Activated CD4-positive, CD25-positive, alpha-beta regulatory T cell treated with anti-CD3 and anti-CD28 coated beads, Interleukin-2, amount 50 U/mL, for 72 hours (primary cell): ENCODE data around the gene XIST.
"Not testable (repeated sequence)": the region's sequence is repeated elsewhere in the genome, so short reads cannot be mapped to it uniquely, and the experiment has no call there.

ENCODE experiments used
- DNase-seq: peaks from one replicate; pipeline ENCODE4 v3.0.0; 2021

XIST gene

DNA sequence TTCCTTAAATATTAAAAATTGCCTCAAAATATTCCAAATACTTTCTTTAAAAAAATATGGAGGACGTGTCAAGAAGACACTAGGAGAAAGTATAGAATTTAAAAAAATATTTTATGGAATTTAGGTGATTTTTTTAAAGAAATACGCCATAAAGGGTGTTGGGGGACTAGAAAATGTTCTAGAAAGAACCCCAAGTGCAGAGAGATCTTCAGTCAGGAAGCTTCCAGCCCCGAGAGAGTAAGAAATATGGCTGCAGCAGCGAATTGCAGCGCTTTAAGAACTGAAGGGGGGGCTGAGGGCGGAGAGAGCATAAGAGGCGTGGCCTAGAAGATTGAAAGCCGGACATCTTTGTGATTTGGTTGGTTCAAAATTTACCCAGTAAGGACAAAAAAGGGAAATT lies at the start of gene XIST:
Gene XIST, minus strand, starts transcription at position 248 of the 400 bp plus-strand sequence.
- peak; percentile 68 for DNase-seq

DNA sequence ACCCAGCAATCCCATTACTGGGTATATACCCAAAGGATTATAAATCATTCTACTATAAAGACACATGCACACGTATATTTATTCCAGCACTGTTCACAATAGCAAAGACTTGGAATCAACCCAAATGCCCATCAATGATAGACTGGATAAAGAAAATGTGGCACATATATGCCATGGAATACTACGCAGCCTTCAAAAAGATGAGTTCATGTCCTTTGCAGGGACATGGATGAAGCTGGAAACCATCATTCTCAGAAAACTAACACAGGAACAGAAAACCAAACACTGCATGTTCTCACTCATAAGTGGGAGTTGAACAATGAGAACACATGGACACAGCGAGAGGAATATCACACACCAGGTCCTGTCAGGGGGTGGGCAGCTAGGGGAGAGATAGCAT lies 45.8 kb upstream of the XIST start:
- DNase-seq = not testable (repeated sequence)

DNA sequence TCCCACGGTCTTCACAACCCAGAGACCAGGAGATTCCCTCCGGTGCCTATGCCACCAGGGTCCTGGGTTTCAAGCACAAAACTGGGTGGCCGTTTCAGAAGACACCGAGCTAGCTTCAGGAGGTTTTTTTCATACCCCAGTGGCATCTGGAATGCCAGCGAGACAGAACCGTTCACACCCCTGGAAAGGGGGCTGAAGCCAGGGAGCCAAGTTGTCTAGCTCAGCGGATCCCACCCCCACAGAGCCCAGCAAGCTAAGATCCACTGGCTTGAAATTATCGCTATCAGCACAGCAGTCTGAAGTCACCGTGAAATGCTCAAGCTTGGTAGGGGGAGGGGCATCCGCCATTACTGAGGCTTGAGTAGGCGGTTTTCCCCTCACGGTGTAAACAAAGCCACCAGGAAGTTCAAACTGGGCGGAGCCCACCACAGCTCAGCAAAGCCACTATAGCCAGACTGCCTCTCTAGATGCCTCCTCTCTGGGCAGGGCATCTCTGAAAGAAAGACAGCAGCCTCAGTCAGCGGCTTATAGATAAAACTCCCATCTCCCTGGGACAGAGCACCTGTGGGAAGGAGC lies 40.1 kb upstream of the XIST start:
- not testable (repeated sequence) for DNase-seq

DNA sequence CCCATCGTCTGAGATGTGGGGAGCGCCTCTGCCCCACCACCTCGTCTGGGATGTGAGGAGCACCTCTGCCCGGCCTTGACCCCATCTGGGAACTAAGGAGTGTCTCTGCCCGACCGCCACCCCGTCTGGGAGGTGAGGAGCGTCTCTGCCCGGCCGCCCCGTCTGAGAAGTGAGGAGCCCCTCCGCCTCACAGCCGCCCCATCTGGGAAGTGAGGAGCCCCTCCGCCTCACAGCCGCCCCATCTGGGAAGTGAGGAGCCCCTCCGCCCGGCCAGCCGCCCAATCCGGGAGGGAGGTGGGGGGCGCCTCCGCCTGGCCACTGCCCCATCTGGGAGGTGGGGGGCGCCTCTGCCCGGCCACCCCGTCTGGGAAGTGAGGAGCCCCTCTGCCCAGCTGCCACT lies 29.7 kb upstream of the XIST start:
- not testable (repeated sequence) for DNase-seq

DNA sequence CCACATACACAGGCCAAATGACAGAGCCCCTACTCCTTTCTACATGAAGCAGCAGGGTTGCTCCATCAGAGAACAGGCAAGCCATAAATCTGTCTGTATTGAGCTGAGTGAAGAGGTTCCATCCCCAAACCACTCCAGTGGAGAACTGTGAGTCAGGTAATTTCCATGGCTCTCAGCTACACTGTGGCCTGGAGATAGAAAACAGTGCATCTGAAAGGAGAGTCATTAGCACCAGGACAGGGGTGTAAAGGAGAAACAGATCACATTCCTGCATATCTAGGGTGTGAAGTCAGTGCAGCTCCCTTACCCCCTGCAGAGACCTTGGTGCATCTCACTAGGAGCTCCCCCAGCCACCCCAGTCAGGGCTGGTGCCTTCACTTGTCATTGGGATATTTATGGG lies 25.2 kb upstream of the XIST start:
- DNase-seq = no peak

DNA sequence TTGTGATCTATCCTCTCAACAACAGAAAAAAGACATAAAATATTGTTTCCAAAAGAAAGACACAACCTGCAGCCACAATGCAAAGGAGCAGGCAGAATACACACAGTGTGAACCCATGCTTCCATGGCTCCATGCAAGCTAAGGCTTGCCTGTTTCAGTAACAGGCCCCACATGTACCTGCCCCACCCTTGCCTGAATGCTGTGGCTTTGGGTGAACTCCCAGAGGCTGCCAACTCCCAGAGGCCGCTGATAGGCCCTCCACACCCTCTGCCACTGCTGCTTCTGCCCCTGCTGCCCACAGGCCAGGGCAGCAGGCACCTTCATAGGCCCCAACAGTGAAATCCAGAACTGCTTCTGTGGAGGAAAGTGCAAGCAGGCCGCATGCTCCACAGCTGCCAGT lies 24.4 kb upstream of the XIST start:
- DNase-seq = no peak

DNA sequence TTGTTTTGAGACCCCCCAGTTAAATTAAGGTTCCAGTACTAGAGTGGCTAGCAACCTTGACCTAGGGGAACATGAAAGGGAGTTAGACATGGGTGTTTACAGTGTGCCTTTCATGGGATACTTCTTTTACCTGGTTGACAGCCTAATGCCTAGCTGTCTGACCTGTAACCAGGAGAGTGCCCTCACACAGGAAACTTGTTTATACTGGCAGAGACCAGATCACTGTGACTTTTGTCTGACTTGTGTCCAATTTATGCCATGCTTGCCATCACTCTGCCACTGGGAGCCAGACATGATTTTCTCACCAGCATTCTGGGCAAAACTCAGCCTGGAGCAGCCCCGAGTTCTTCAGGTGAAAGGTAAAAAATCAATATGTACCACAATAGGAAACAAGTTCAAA lies 16.4 kb upstream of the XIST start:
- no peak for DNase-seq

DNA sequence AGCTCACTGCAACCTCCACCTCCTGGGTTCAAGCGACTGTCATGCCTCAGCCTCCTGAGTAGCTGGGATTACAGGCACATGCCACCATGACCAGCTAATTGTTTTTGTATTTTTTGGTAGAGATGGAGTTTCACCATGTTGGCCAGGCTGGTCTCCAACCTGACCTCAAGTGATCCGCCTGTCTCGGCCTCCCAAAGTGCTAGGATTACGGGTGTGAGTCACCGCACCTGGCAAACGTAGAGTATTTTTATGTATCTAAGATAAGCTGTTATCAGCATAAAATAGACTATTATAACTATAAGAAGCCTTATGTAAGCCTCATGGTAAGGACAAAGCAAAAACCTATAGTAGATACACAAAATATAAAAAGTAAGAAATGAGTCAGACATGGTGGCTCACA lies 14.6 kb upstream of the XIST start:
- no peak for DNase-seq

DNA sequence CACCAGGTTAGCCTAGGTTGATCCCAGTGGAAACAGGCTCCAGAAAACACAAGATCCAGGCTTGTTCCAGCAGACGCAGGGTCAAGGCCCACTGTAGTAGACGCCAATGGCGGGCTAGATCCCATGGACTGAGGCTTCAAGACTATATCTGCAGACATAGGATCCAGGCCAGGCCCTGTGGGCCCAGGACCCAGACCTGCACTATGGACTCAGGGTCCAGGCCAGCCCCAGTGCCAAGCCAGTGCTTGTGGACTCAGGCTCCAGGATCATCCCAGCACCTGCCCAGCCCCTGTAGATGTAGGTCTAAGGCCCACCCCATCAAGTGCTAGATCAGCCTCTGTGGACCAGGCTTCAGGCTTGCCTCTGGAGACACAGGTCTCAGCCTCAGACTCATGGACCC lies 11.3 kb upstream of the XIST start:
- DNase-seq = no peak

DNA sequence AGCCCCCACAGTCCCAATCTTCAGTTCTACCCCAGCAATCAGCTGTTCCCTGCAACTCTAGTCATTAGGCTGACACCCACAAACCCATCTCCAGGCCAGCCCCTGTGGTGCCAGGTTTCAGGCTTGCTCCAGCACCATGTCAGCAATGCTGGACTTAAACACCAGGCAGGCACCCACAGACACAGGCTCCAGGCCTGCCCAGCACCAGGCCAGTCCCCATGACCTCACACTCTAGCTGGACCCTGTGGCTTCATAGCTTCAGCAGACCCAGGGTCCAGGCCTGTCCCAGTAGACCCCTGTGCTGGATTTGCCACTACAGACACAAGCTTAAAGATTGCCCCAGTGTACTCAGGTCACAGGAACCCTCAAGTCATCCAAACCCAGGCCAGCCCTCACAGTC lies 10.8 kb upstream of the XIST start:
- DNase-seq = no peak

DNA sequence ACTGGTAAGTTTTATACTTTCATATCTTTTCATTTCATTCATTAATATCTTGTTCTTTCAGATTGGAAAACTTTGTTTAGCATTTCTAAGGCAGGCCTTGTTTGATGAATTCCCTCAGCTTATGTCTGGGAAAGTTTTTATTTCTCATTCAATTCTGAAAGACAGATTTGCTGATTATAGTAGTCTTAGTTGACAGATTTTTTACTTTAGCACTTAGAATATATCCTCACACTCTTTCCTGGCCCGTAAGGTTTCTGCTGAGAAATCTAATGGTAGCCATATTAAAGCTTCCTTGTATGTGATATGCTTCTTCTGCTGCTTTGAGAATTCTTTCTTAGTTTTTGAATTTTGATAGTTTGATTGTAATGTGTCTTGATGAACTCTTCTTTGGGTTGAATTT lies 7.1 kb upstream of the XIST start:
- no peak for DNase-seq

DNA sequence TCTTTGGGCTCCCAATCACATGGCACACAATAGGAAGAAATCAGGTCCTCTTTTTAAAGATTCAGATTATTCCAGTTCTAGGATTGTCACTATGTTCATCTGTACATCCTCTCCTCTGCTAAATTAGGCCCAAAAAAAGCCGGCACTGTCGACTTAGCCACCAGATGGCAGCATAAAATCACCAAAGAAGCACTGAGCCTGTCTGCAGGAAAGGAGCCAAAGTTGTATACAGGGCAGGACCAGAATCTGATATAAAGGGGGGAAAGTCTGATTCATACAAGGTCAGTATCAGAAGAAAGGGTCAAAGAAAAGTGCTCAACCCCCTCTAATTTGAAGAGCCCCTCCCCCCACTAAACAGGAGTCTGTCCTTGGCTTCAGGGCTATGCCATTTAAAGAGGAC lies 3.0 kb upstream of the XIST start:
- peak; percentile 55 for DNase-seq

DNA sequence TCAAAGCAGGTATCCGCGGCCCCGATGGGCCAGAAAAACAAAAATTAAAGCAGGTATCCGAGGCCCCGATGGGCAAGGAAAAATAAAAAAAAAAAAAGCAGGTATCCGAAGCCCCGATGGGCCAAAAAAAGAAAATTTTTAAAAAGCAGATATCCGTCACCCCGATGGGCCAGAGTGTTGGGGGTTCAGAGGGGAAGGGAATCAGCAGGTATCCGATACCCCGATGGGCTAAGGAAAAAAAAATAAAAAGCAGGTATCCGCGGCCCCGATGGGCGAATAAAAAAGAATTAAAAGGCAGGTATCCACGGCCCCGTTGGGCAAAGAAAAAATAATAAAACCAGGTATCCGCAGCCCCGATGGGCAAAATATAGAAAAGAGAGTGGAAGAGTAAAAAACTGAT lies 492 bp downstream of the XIST start:
- DNase-seq = no peak

DNA sequence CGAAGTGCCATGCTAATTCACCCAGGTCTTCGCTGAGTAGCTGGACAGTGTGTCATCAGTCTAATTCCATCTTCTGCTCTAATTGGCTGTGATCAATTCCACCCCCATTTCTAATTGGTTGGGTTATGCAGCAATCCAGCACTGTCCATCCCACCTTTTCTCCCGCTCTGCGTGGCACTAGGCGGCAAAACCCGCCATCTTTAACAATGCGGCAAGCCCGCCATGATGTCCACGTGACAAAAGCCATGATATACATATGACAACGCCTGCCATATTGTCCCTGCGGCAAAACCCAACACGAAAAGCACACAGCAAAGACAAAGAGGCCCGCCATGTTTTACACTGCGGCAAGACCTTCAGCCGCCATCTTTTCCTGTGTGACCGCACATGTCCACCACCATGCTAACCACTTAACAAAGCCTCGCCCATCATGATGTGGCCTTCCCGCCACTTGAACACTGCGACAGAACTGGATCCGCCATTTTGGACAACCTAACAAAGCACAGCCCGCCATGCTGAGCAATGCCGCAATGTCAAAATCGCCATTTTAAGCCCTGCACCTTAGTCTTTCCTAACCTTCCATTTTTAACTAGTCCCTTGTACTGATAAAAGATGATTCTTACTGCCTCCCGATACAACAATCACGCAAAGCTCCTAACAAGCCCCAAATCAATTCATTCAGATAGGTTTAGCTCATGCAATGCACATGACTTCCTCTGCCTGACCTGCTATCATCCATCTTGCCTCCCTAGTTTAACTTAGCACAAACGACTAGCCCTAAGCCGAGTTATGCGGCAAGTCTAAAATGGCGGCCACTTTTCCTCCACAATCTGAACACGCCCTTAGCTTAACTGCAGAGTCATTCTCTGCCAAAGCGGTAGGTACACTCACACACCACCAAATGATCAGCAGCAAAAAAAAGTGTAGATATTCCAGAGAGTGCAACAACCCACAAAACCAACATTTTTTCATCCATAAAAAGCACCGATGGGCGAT lies 1.2 kb downstream of the XIST start:
- DNase-seq = peak; percentile 67

DNA sequence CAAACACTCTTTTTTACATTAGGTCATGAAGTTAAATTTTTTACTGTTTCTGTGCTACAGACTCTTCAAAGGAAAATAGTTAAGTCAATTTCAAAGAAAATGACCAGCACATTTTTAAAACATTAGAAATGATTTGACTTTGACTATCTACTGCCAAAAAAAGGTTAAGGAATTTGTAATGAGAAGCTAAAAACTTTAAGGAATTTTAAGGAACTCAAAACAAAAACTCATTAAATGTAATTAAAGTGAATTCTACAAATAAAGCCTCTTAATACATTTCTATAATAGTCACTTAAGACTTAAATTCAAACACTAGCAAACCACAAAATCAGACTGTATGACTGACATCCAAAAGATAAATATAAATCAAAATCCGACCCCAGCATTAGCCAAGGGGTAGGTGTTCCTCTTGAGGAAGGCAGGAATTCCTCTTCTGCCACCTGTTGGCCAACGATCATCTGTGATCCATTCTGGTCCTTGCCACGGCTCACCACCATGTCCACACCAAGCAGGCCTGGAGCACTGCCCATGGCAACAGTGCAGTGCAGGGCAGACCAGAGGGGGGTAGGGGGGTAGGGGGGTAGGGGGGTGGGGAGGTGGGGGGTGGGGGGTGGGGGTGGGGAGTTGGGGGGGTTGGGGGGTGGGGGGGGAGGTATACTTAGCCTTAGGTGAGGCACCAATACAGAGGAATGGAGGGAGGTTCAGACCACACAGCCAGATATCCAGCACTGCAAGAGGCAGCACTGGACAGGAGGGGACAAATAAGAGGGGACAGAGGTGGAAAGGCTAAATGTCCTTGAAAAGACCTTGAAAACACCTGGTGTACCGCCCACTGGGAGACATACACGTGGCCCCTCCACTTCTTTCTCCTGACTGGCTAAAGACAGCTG lies 2.1 kb downstream of the XIST start:
- peak; percentile 34 for DNase-seq

DNA sequence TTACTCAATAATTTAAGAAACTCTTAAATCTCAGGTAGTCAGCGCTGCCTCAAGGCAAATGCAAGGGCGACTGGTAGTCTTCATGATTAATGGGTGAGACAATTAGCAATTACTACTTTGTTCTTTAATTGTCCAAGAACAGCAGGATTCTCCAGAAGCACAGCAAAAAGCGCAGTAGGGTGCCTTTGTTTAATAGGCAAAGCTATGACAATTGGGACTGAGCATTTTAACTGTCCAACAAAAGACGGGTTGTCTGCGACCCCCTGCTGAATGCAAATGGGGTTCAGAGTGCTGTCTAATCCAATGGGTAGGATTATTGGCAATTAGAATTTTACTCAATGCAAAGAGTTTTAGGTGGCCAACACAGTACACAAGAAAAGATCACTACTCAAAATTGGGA lies 3.4 kb downstream of the XIST start:
- DNase-seq = no peak

DNA sequence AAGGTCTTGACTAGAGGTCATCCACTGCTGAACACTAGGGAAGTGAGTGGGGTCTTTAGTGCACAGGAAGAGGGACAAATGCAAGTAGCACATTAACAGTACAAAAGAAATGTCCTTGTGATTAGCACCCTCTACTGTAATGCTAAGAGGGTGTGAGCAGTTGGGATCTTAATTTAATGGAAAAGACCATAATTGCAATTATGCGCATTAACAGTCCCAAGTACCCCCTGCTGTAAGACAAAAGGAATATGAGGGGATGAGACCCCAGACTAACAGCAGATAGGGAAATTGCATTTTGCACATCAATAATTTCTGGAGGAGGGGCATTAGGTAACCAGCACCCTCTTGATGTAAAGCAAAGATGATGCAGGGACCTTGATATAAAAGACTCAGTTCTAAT lies 4.5 kb downstream of the XIST start:
- no peak for DNase-seq

DNA sequence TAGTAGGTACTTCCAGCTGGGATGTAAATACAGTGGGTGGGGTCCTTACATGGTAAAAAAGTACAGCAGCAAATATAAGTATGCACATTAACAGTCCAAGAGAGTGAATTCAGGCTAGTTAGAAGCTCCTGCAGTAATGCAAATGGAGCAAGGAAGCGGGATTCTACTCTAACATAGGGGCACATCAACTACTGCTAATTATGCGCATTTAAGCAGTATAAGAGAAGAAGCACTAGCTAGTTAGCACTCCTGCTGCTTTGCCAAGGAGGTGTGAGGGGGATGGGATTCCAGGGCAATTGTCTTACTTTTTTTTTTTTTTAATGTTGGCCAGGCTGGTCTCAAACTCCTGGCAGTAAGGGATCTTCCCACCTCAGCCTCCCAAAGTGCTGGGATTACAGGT lies 5.4 kb downstream of the XIST start:
- DNase-seq = no peak

DNA sequence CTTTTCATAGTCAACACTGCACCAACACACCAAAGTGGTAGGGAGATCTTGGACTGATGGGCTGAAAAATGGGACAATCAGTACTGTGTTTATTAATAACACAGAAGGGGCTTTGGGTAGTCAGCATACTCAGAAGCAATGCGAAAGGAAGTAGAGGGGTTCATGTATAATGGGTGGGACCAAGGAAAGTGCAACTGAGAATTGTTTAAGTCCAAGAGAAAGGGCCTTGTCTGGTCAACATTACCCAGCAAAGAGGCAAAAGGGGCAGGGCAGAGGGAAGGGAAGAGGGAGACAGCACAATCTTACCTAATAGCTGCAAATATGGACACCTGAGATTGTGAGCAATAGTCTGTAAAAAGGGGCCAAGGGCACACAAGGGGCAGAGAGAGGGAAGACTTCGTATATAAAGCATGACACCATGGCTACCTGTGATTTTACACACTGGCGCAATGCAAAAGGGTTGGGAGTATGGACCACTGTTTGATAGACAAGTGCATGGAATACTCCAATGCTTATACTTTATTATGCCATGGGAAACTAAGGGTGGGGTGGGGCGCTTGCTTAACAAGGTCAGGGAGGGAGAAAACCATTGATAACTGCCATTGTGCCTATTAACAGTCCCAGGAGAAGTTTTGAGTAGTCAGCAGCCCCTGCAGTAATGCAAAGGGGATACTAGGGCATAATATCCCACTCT lies 9.8 kb downstream of the XIST start:
- DNase-seq = no peak

DNA sequence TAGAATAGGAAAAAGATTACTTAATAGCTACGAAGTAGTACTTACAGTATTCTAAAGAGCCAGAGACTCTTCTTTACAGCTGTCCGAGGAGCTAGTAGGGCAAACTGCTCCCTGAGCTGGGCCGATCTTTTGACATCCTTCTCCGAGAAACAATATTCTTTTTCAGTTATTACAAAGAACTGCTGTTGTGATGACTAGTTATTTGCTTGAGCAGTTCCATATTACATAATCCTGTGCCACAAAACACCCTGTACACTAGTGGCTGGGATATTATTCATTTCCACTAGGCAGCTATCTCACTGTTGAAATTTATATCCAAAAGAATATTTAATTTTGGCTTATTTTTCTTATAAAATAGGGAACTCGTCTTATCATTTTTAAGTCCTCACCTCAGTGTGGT lies 11.2 kb downstream of the XIST start:
- no peak for DNase-seq

DNA sequence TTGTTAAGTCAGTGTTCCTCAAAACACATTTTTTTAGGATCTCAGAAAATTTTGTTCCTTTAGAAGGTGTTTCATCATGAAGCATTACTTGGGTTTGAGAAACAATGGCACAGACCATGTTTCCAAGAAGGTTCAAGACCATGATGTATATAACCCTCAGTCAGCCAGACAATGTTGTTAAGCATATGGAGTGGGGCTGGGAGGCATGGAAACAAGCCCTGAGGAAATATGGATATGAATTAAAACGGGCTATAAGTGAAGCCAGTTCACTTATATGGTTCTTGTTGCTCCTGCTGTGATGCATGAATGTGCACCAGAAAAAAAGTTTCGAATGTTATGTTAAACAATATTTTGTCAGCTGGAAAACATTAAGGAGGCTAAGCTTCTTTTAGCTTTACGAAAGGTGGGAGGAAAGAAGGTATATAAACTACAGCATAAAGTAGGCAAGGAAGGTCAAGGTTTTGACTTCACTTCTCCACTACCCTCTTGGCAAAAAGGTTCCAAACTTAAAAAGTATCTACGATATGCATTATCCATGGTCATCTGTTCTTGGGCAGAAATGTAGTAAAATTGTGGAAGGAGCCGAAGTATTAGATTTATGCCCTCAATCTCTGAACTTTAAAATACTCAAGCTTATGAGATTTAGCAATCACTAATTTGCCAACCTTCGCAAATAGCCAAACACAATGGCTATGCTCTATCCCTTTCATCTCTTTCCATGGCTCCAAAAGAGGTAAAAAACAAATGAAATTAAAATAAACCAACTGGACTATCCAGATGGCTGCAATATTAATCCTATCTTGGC lies 12.2 kb downstream of the XIST start:
- DNase-seq = no peak

DNA sequence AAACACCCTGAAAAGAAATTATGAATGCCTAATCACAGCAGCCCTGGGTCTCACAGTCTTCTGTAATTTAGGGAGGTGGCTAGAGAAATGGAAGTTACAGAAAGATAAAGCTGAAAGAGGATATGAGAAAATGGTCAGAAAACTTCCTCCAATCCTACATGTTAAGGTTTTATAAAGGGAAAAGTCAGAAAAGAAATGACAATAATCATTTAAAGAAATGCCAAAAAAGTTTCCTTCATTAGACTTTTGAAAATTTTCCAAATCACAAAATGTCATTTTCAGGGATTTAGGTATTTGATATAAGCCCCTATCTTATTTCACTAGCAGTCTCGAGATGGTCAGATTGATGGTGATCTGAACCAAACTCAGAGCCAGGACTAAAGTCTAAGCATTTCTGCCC lies 13.4 kb downstream of the XIST start:
- DNase-seq = no peak
